Activated CD8-positive, alpha-beta memory T cell treated with anti-CD3 and anti-CD28 coated beads for 48 hours (primary cell): ENCODE results near the gene HSDL1.
"Not testable (repeated sequence)": the region's sequence is repeated elsewhere in the genome, so short reads cannot be mapped to it uniquely, and the experiment has no call there.

Source experiments
- DNase-seq, 3 experiments: peaks; one replicate each; pipeline ENCODE4 v3.0.0-alpha.2; 2020; ENCODE audit warnings: low read depth in 2 of 3, low spot score in 2 of 3

HSDL1 gene

GRCh38 chr16:84138824-84139627 lies 6.0 kb downstream of the HSDL1 start:
- peak in 1 of 3 experiments; percentile 11 for DNase-seq

- no peak for DNase-seq
These were observed 6.5 kb downstream of the HSDL1 start for GRCh38 chr16:84138500-84138823.

GRCh38 chr16:84137769-84138357 lies 7.1 kb downstream of the HSDL1 start:
- DNase-seq: no peak

- no peak for DNase-seq
These were observed 7.7 kb downstream of the HSDL1 start for GRCh38 chr16:84137287-84137686.

- DNase-seq: no peak
These were observed 8.4 kb downstream of the HSDL1 start for GRCh38 chr16:84136331-84137125.

- no peak for DNase-seq
These were observed 12.3 kb downstream of the HSDL1 start for GRCh38 chr16:84132527-84133285.

GRCh38 chr16:84131117-84131516 lies 13.9 kb downstream of the HSDL1 start:
- no peak for DNase-seq

- DNase-seq: no peak
These were observed 20.5 kb downstream of the HSDL1 start for GRCh38 chr16:84124257-84125073.

- DNase-seq: no peak
These were observed 24.0 kb downstream of the HSDL1 start for GRCh38 chr16:84121007-84121406.

- DNase-seq: no peak
These were observed 25.0 kb downstream of the HSDL1 start for GRCh38 chr16:84120023-84120422.

GRCh38 chr16:84119368-84119767 lies 25.6 kb downstream of the HSDL1 start:
- DNase-seq: no peak

- not testable (repeated sequence) for DNase-seq
These were observed 26.7 kb downstream of the HSDL1 start for GRCh38 chr16:84118315-84118714.

GRCh38 chr16:84117494-84117843 lies 27.5 kb downstream of the HSDL1 start:
- peak in 1 of 3 experiments; percentile 31 for DNase-seq

GRCh38 chr16:84116720-84117493 lies 28.1 kb downstream of the HSDL1 start, which contains the start of gene MBTPS1:
MBTPS1 (minus strand) TSS chr16:84116942; CDS start chr16:84101783, 15,159 bp downstream.
- DNase-seq: peak; percentile 95 to 99 (median 97)

GRCh38 chr16:84115919-84116719 lies 28.9 kb downstream of the HSDL1 start:
- peak in 1 of 3 experiments; percentile 19 for DNase-seq

- DNase-seq: not testable (repeated sequence)
These were observed 33.0 kb downstream of the HSDL1 start for GRCh38 chr16:84111949-84112348.

- DNase-seq: no peak
These were observed 33.5 kb downstream of the HSDL1 start for GRCh38 chr16:84111525-84111924.

- no peak for DNase-seq
These were observed 34.5 kb downstream of the HSDL1 start for GRCh38 chr16:84110527-84110926.
